HG03196 (cell line): ENCODE results near the gene DCBLD2.

Source experiments
- ATAC-seq: cut with Tn5 transposase; IDR thresholded peaks from one replicate; pipeline ENCODE4 v1.9.1; 2021; ENCODE audit not compliant: unreplicated experiment

DCBLD2 gene

GRCh38 chr3:98799479-98799878 is 102.0 kb downstream of the DCBLD2 start:
- ATAC-seq, result no peak

GRCh38 chr3:98798820-98799219 is 102.7 kb downstream of the DCBLD2 start:
- ATAC-seq, result no peak

DNA sequence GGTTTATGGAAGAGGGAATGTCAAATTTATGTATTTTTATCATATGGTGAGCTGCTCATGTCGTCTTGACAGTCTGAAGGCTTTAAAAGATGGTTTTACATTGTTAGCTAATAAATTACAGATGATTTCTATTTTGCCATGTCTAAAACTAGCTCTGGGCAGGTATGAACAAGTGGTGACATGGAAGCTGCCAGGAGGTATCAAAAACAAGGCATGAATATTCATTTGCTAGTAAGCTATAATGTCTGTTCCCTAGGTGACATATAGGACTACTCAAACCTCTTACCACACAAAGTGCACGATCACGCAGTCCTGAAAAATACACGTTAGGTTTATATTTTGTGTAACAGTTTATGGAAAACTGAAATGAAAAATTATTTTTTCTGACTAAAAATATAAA is 103.6 kb downstream of the DCBLD2 start:
- no peak for ATAC-seq

DNA sequence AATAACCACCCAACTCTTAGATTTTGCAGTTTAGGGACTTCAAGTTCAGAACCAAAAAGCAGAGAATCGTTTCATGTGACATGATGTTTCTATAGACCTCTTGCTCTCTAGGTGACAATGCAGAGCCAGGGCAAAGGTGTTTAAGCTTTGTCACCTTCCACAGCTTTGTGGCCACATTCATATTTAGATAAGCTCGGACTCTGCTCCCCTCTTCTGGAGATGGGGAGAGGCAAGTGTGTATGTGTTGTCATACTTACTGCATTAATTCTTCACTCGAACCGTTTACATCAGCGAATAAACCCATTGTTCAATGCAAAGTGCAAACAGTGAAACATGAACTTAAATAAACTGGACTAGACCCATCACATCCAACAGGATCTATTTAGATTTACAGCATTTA is 105.2 kb downstream of the DCBLD2 start:
- ATAC-seq, result no peak

- ATAC-seq, result no peak
These were observed 107.5 kb downstream of the DCBLD2 start for GRCh38 chr3:98793971-98794370.

GRCh38 chr3:98791341-98792325 is 109.9 kb downstream of the DCBLD2 start:
- no peak for ATAC-seq

DNA sequence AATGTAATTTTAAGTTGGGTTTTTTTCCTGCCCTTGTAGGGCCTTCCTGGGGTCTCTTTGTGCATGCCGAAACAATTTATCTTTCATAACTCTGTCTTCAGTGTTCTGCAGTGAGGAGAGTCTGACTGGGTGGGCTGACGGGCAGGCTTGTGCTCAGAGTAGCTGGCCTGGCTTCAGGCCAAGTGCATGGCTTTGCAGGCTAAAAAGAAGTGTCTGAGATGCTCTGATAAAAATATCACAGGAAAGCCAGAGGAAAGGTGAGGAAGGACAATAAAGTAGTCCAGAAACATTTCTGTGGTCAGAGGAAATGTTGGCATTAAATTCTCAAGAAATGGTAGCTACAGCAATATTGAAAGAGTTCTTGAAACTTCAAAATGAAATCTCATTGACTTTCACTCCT is 112.8 kb downstream of the DCBLD2 start:
- no peak for ATAC-seq

DNA sequence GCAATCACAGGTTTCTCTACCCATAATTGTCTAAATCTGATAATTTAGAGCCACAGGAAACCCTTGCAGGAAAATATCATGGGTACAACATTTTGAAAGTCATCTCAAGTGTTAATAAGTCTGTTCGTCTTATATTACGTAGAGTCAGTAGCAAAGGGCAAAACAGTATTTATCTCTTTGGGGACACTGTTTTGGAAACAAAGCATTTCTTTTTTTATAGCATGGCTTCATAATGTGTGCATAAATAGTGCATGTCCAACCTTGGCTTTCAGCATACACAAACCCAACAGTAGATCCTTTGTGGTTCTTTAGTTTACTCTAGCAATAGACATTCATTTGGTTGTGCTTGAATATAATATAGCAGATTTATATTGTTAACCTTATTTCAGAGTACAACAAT is 114.3 kb downstream of the DCBLD2 start:
- ATAC-seq, result no peak

DNA sequence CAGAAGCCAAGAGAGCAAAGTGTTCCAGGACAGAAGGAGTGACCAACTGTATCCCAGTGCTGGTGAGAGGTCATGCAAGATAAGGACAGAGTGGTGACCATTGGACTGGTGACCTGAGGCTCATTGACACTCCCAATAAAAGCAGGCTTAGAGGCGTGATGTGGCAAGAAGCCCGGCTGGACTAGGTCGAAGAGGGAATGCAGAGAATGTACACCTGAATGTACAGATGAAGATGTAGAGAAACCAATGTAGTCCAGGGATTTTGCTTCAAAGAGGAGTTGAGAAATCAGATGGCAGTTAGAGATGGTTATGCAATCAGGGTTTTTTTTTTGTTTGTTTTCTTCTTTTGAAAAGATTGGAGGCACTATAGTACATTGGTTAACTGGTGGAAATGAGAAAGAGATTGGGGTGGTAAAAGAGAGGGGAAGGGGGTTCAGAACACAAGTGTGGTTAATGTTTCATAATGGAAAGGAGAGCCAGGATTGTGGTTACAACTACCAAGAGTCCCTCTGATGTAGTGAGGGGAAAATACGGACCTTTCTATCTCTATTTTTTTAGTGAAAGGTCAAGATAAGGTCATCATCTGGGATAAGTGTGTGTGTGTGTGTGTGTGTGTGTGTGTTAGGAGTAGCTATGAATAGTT is 115.0 kb downstream of the DCBLD2 start:
- no peak for ATAC-seq

DNA sequence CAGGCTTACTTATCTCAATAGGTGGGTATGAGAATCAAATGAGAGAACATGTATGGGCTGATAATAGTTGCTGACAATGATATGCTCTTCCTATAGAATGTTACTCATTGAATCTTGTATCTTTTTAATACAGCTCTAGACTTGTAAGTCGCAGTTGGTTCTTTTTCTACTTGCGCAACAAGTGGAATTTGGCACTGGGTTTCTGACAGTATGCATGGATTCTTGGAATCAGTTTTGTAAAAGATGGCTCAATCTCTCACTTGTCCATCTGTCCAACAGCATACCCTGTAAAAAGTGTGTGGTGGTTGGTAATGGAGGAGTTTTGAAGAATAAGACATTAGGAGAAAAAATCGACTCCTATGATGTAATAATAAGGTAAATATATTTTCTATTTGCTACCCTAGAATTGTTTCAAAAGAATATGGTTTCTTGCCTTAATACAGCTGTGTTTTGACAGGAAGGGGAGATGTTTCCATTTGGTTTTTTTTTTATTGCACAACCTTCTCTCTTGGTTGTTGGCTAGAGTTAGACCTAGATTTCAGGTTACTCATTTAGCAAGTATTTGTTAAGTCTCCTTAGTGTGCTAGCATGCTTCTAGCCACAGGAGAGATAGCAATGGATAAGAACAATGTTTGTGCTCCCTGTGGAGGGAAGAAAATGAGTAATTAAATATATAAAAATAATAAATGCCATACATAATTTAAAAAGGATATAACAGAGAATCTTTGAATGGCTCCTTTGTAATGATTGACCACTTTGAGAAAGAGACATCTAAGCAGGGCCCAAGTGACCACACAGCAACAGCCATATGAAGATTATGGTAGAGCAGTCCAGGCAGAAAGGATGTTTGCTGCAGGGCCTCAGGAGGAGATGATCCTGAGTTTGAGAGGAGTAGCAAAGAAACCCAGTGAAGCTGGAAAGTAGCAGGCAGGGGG is 116.6 kb downstream of the DCBLD2 start:
- no peak for ATAC-seq

DNA sequence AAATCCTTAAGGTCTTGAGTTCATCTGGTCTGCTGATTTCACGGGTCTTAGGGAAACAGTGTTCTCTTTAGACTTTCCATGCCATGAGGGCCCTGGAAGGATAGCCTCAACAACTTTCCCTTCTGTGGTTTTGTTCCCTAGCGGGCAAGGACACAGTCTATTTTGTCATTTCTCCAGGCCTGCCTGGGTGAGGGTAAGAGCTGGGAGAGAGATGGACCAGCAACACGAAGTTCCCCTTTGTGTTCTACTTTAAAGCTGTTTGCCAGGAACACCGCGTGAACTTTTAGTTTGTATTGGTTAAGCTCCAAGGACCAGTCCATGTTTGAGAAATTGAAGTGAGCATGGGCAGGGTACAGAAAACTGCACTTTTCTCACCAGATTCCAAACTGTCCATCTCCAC is 117.5 kb downstream of the DCBLD2 start:
- no peak for ATAC-seq

DNA sequence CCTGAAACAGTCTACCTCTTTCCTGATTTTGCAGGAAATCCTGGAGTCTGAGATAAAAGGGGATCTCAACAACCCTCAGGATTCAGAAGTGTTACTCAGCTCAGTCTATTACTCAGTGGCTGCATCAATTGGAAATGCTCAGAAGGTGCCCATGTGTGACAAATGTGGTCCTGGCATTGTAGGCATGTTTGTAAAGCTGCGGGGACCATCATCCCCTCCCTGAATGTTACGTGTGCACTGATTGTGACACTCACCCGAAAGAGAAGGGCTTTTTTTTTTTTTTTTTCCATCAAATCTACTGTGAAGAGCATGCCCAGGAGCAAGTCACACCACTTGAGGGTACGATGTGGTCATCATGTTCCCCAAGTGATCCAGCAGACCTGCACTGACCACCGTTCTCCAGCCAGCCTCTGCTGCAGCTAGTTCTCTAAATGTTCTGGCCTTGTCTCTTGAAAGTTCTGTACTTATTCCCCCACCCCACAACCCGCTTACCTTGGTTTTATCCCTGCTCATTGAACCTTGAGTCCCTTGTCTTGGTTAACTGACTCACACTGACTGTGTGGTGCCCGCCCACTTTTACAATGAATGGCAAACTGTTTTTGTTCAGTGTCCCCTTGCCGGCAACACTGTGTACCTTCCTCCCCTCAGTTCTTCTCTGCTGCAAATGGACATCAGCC is 118.5 kb downstream of the DCBLD2 start:
- no peak for ATAC-seq

GRCh38 chr3:98780343-98780742 is 121.2 kb downstream of the DCBLD2 start:
- no peak for ATAC-seq

DNA sequence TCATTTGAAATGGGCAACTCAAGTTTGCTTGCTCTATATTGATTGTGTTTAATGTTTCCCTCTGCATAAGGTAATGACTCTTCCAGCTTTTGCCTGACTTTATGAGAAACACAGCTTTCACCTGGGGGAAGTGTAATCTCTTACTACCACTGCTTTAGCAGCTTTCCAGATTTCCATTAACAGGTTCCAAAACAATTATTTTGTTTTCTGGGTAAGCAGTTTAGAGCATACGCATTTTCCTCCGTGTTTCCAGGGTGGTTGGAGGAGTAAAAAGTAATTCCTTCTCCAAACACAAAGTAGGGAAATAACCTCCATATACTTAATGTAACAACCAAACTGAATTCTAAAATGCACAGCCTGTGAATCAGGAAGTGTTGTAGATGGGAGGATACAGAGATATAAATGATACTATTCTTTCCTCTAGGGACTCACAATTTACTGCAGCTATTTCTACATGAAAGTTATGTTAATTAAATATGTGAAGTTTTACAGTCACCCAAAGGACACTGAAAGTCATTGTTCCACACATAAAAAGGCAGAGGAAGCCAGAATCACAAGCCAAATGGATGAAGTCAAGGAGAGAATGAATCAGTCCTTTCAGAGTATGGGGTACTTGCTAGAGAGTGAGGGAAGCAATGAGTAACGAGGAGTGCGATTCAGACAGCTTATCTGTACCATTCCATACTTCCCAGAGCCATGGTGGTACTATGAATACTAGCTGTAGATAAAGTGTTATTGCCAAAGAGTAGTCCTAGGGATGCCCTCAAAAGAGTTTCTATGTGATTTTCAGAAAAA is 121.8 kb downstream of the DCBLD2 start:
- ATAC-seq, result no peak

DNA sequence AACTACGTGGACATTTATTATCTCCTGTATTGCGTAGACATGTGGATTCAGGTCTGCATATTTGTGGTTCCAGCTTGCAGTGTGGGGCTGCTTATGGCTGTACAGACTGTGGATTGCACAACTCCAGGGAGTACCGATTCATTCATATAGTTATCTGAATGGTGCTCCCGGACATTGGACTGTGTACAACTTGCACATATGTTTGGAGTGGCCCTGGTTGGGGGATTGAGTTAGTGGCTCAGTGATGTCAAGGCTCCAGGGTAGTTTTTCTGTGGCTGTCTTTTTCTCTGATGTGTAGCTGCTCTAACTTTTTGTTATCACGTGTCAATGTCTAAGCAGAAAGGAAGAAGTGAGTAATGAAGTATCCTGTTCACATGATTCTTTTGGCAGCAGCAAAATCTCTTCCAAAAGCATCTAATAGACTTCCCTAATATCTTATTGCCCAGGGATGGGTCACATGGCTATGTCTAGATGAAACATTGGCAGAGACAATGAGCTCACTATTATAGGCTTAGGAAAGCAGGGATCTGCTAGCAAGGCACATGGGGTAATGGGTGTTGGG is 122.6 kb downstream of the DCBLD2 start:
- ATAC-seq, result no peak

DNA sequence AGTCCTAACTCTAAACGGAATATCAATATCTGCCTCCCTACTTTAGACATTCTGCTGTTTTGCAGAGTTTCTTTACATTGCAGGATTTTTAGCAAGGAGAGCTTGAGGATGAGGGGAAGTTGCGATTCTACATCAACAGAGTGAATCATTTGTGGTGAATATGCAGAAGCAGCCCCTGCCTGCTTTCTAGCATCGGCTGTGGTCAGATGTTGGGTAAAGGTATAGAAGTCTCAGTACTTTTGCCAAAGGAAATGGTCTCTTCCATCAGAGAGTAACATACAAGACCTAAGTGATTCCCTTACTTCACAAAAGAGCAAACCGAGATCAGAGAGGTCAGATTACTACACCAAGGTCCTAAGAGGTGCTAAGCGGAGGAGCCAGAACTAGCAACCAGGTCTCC is 123.1 kb downstream of the DCBLD2 start:
- no peak for ATAC-seq

GRCh38 chr3:98777801-98778220 is 123.7 kb downstream of the DCBLD2 start:
- no peak for ATAC-seq

- no peak for ATAC-seq
These were observed 124.2 kb downstream of the DCBLD2 start for GRCh38 chr3:98777286-98777685.

DNA sequence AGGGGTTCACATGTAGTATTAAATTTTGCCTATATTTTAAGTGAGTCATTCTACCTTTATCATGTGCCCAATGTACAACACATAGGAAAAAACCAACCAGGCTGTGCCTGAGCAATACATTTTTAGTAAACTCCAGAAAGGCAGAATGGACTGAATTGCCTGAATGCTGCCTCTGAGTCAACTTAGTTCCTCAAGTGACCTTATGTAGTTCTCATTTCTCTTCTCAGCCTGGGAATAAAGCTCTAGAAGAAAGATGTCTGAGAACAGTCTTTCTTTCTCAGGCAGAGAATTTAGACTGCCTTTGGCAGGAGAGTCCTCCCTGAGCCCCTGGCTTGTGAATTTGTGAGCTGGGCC is 125.4 kb downstream of the DCBLD2 start:
- ATAC-seq, result no peak
